Endothelial cell of umbilical vein (primary cell): Measurements from ENCODE around the gene GALNT17. TPM values are rescaled to one million over a fixed set of nuclear protein-coding genes. Genes with fewer than 3 reads are reported as not detected.

Experiments used
- BruUV-seq: library from RNA; stranded (reverse); fragments of 400-500 nt; replicated peaks from 2 replicates; lab custom pipeline; 2021; lab: Mats Ljungman, UMichigan
- CTCF ChIA-PET: fragments of 300-600, 350-600 bp; sonication (Branson Sonifier 250); formaldehyde crosslinking; loops from one replicate; lab custom pipeline; 2021; ENCODE audit warnings: antibody characterized with exemption, inconsistent platforms; lab: Charles Lee
- POLR2A ChIA-PET: fragments of 300-600, 350-600 bp; sonication (Branson Sonifier 250); formaldehyde crosslinking; loops from one replicate; lab custom pipeline; 2021; ENCODE audit warnings: antibody characterized with exemption, inconsistent platforms; lab: Charles Lee
- DNase-seq: peaks from one replicate; pipeline ENCODE4 v3.0.0-alpha.2; 2011; ENCODE audit warnings: low read depth, low spot score
- FAIRE-seq: peaks from 2 replicates; lab custom pipeline; 2011; peaks lifted over from hg19 to GRCh38; lab: Jason Lieb, UNC
- H2AFZ ChIP-seq: 2 replicates; pipeline ENCODE4 v1.6.0; 2012; ENCODE audit warnings: low read depth, low read length, control low read depth, inconsistent platforms
- H3K27ac ChIP-seq: 2 replicates; pipeline ENCODE4 v1.5.1; 2011; ENCODE audit warnings: low read depth, mild to moderate bottlenecking, control low read depth, low read length, moderate library complexity; ENCODE audit not compliant: insufficient read depth
- H3K27me3 ChIP-seq, 2 experiments: 2 replicates each; pipeline versions ENCODE4 v1.6.0 to v1.6.1; 2011; ENCODE audit warnings: low read length in 2 of 2, mixed read lengths in 1 of 2; ENCODE audit not compliant: control insufficient read depth in 2 of 2, insufficient read depth in 2 of 2
- H3K36me3 ChIP-seq, 2 experiments: 2 replicates in 1 of 2; 3 replicates in 1 of 2; pipeline ENCODE4 v1.5.1; 2011; ENCODE audit warnings: low read length in 2 of 2, mild to moderate bottlenecking in 1 of 2, moderate library complexity in 1 of 2; ENCODE audit not compliant: control insufficient read depth in 2 of 2, insufficient read depth in 2 of 2; ENCODE audit errors: extremely low read depth in 1 of 2
- H3K4me1 ChIP-seq: 3 replicates; pipeline ENCODE4 v1.5.1; 2011; ENCODE audit warnings: mild to moderate bottlenecking, low read length; ENCODE audit not compliant: control insufficient read depth, insufficient read depth; ENCODE audit errors: extremely low read depth
- H3K4me2 ChIP-seq: 2 replicates; pipeline ENCODE4 v1.6.1; 2011; ENCODE audit warnings: low read length, control low read depth, mixed read lengths; ENCODE audit not compliant: insufficient read depth
- H3K4me3 ChIP-seq, 3 experiments: fragments of 200-600 bp in 1 of 3; sonication (generic), shearing (Covaris generic) in 1 of 3; replicated peaks in 1 of 3; 2 replicates each; pipeline ENCODE4 v1.5.1; 2011 to 2016; ENCODE audit warnings: control low read depth in 3 of 3, low read length in 3 of 3, mild to moderate bottlenecking in 2 of 3, inconsistent platforms in 1 of 3, low read depth in 1 of 3, moderate library complexity in 1 of 3; ENCODE audit not compliant: insufficient read depth in 1 of 3
- H3K79me2 ChIP-seq: 2 replicates; pipeline ENCODE4 v1.6.0; 2012; ENCODE audit warnings: low read length, inconsistent platforms; ENCODE audit not compliant: control insufficient read depth, insufficient read depth
- H3K9ac ChIP-seq: replicated peaks from 2 replicates; pipeline ENCODE3; 2011; ENCODE audit warnings: low read length, control low read depth; ENCODE audit not compliant: insufficient read depth; ENCODE audit errors: extremely low read depth
- H3K9me1 ChIP-seq: replicated peaks from 3 replicates; pipeline ENCODE4 v1.6.0; 2011; ENCODE audit warnings: mild to moderate bottlenecking, low read length; ENCODE audit not compliant: control insufficient read depth, insufficient read depth; ENCODE audit errors: extremely low read depth
- H3K9me3 ChIP-seq: replicated peaks from 2 replicates; pipeline ENCODE4 v1.5.1; 2012; ENCODE audit warnings: low read length, inconsistent platforms; ENCODE audit not compliant: control insufficient read depth, insufficient read depth
- H4K20me1 ChIP-seq: replicated peaks from 2 replicates; pipeline ENCODE3; 2011; ENCODE audit warnings: mild to moderate bottlenecking, low read length; ENCODE audit not compliant: control insufficient read depth, insufficient read depth; ENCODE audit errors: extremely low read depth
- EZH2 ChIP-seq: IDR thresholded peaks from 2 replicates; pipeline ENCODE4 v1.6.1; 2012; ENCODE audit warnings: borderline replicate concordance, low read depth, mild to moderate bottlenecking, moderate library complexity, low read length, inconsistent platforms; ENCODE audit not compliant: severe bottlenecking
- FOS ChIP-seq: IDR thresholded peaks from 2 replicates; pipeline ENCODE4 v1.6.1; 2011; ENCODE audit warnings: mild to moderate bottlenecking, low read length, moderate library complexity, borderline replicate concordance; ENCODE audit not compliant: insufficient read depth
- GATA2 ChIP-seq: IDR thresholded peaks from 2 replicates; pipeline ENCODE4 v1.7.0; 2011; ENCODE audit warnings: low read depth, mild to moderate bottlenecking, moderate library complexity, mixed read lengths, low read length; ENCODE audit not compliant: insufficient read length, insufficient read depth
- POLR2AphosphoS5 ChIP-seq: IDR thresholded peaks from 2 replicates; pipeline ENCODE4 v1.6.1; 2012; ENCODE audit warnings: low read depth, mild to moderate bottlenecking, control low read depth, low read length, moderate library complexity; ENCODE audit not compliant: insufficient read depth
- dilution Hi-C: fragments of 300-500 bp; cut with MboI; formaldehyde crosslinking; loops from one replicate; pipeline ENCODE4 v1.15.0; 2019; ENCODE audit warnings: low sequenced_read_pairs; ENCODE audit not compliant: extremely low pct_ligation_motif_present
- intact Hi-C: fragments of 100-400 bp; cut with micrococcal nuclease; formaldehyde crosslinking; loops from one replicate; pipeline ENCODE4 v1.10.0; 2022
- polyA plus RNA-seq, 4 experiments: library from polyadenylated mRNA; depleted of rRNA in 3 of 4; stranded (reverse) in 3 of 4; unstranded in 1 of 4; fragments of >200 nt; gene quantifications; 2 replicates each; pipeline versions ENCODE4 v1.2.1 to v1.2.3, GENCODE V29; 2011 to 2012; ENCODE audit warnings: missing spikeins in 1 of 4
- total RNA-seq: library from RNA; stranded (reverse); gene quantifications from 2 replicates; pipeline ENCODE4 v1.2.3, GENCODE V29; 2021
- TF ChIP-seq, protein P1 (sequence below), 2 donors: IDR thresholded peaks; 1 replicate in 1 of 2; 2 replicates in 1 of 2; pipeline ENCODE4 v1.5.1; 2011; ENCODE audit warnings: low read length in 2 of 2, mild to moderate bottlenecking in 2 of 2, moderate library complexity in 2 of 2, control low read depth in 1 of 2, inconsistent platforms in 1 of 2, low read depth in 1 of 2; ENCODE audit not compliant: insufficient read depth in 1 of 2; ENCODE audit errors: extremely low read depth in 1 of 2
- TF ChIP-seq, protein P2 (sequence below): IDR thresholded peaks from 2 replicates; pipeline ENCODE4 v1.6.1; 2011; ENCODE audit not compliant: insufficient read depth, insufficient read length

GALNT17 gene
- total and polyA plus RNA-seq, 2 donors (not counting 3 experiments of a cell fraction or from before 2014, with no cell fraction given): not detected

- FAIRE-seq: no peak
- peaks cover 11% of the 10 kb centered on the region for H3K9me3 ChIP-seq
- H3K4me1 ChIP-seq: no peaks in the 10 kb centered on the region
- H3K4me3 ChIP-seq: no peak overlapping the region
- no peak overlapping the region for H3K9ac ChIP-seq
- no peak overlapping the region for H2AFZ ChIP-seq
- DNase-seq: no peak
- no peaks in the 10 kb centered on the region for H4K20me1 ChIP-seq
- BruUV-seq: no TSS peak
- no peaks in the 10 kb centered on the region for H3K36me3 ChIP-seq
- dilution Hi-C loops: no loop called here
- ChIA-PET CTCF (no interaction called here), POLR2A (no interaction called here)
- H3K27ac ChIP-seq: no peak overlapping the region
- no peaks in the 10 kb centered on the region for H3K27me3 ChIP-seq
- no peaks in the 10 kb centered on the region for H3K9me1 ChIP-seq
- TF ChIP-seq, protein P1, sequence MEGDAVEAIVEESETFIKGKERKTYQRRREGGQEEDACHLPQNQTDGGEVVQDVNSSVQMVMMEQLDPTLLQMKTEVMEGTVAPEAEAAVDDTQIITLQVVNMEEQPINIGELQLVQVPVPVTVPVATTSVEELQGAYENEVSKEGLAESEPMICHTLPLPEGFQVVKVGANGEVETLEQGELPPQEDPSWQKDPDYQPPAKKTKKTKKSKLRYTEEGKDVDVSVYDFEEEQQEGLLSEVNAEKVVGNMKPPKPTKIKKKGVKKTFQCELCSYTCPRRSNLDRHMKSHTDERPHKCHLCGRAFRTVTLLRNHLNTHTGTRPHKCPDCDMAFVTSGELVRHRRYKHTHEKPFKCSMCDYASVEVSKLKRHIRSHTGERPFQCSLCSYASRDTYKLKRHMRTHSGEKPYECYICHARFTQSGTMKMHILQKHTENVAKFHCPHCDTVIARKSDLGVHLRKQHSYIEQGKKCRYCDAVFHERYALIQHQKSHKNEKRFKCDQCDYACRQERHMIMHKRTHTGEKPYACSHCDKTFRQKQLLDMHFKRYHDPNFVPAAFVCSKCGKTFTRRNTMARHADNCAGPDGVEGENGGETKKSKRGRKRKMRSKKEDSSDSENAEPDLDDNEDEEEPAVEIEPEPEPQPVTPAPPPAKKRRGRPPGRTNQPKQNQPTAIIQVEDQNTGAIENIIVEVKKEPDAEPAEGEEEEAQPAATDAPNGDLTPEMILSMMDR (IDR thresholded peaks at IDR 0.05; ENCODE audit: extremely low read depth in 1 of 2, insufficient read depth in 1 of 2, low read depth in 1 of 2, low read length in 2 of 2): no peak
- TF ChIP-seq FOS (no peak), GATA2 (no peak), POLR2AphosphoS5 (no peak), EZH2 (no peak)
- TF ChIP-seq, protein P2, sequence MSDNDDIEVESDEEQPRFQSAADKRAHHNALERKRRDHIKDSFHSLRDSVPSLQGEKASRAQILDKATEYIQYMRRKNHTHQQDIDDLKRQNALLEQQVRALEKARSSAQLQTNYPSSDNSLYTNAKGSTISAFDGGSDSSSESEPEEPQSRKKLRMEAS: no peak
- H3K4me2 ChIP-seq: no peak overlapping the region
- intact Hi-C loops: no loop called here
- H3K79me2 ChIP-seq: no peaks in the 10 kb centered on the region
Measured at GRCh38 chr7:71377469-71377868, 245.5 kb downstream of the GALNT17 start.
